Fibroblast of pulmonary artery (primary cell): Measurements from ENCODE around the gene DDX5.
"Not testable (repeated sequence)": the region's sequence is repeated elsewhere in the genome, so short reads cannot be mapped to it uniquely, and the experiment has no call there.

Experiments used
- DNase-seq: peaks from one replicate; pipeline ENCODE4 v3.0.0-alpha.2; 2010; ENCODE audit warnings: low read depth
- H3K4me3 ChIP-seq: replicated peaks from 2 replicates; pipeline ENCODE4 v1.5.1; 2011; ENCODE audit warnings: low read depth, mild to moderate bottlenecking, control low read depth, low read length, moderate library complexity
- TF ChIP-seq, protein P1 (sequence below): IDR thresholded peaks from 2 replicates; pipeline ENCODE4 v1.5.1; 2011; ENCODE audit warnings: mild to moderate bottlenecking, control low read depth, low read length, inconsistent platforms; ENCODE audit errors: missing control alignments

DDX5 gene

DNA sequence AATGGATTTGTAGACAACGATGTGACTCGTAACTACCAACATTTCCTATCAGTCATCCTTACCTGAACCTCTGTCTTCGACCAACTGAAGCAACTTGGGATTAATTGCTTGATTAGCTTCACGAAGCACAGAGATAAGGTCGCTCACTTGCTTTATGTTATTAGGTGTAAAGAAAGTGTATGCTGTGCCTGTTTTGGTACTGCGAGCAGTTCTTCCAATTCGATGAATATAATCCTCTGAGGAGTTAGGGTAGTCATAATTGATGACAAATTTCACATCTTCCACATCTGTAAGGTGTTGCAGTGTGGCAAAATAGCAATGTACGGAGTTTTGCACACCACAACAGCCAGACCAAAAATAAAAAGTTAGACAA, 5.6 kb downstream of the DDX5 start:
- H3K4me3 ChIP-seq: no peak overlapping the region
- TF ChIP-seq, protein P1, sequence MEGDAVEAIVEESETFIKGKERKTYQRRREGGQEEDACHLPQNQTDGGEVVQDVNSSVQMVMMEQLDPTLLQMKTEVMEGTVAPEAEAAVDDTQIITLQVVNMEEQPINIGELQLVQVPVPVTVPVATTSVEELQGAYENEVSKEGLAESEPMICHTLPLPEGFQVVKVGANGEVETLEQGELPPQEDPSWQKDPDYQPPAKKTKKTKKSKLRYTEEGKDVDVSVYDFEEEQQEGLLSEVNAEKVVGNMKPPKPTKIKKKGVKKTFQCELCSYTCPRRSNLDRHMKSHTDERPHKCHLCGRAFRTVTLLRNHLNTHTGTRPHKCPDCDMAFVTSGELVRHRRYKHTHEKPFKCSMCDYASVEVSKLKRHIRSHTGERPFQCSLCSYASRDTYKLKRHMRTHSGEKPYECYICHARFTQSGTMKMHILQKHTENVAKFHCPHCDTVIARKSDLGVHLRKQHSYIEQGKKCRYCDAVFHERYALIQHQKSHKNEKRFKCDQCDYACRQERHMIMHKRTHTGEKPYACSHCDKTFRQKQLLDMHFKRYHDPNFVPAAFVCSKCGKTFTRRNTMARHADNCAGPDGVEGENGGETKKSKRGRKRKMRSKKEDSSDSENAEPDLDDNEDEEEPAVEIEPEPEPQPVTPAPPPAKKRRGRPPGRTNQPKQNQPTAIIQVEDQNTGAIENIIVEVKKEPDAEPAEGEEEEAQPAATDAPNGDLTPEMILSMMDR: no peak
- DNase-seq: no peak

DNA sequence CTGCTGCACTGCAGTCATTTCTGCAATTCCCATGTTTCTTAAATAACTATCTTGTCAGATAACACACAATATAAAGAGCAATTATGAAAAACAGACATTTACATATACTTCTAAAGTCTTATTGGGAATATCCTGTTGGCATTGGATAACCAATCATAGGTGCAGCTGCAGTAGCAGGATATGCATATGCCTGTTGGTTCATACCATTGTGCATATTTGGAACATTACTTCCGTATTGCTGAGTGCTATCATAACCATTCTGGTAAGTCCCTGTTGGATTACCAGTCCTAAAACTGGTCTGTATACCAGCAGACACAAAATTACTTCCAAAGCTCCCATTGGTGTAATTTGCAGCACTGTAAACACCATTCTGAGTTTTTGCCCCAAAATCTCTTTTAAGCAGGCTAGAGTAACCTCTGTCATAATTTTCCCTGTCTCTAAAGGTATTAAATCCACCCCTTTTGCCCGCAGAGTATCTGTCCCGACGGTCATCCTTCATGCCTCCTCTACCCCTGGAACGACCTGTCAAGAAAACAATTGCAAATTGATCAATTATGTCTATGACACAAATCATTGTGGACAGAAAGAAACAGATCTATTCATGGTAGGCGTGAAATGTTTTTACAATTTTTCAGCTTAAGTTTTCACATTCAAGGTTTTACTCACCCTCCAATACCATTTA, 6.1 kb downstream of the DDX5 start:
- H3K4me3 ChIP-seq: no peak overlapping the region
- TF ChIP-seq, protein P1: no peak

DNA sequence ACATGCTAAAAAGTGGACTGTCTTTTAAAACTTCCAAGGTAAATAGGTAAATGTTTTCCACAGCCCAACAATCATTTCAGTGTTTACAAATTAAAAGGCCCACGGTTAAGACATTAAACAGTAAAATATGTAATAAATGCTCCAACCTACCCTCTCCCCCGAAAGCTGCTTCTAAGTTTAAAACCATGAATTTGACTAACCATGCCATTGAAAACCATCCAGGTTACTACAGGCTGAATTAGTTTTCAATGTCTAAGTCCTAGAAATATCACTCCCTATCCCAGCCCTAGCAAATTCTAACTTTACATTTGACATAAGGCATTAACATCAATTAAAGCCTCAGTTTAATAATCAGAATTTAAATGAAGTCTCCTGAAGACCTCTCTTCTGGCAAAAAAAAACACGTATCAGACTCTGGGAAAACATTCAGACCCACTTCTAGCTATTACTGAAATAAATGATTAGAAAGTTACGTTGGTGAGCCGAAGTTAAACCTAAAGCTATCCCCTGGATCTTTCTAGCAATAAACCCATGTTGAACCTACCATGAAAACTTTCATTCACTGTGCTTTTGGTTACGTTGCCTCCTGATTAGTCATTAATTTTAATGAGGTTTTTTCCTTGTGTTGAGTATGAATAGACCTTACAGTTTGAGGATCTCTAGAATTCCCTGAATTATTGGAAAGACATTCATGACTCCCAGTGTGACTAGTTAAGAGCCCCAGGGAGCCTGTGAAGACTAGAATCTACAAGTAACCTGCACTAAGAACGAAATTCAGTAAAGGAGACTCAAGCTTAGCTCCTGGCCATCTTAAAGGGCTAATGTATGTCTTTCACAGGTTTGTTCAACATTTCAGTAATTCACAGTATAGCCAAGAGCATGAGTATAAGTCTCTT, 7.5 kb downstream of the DDX5 start:
- no peak for DNase-seq
- H3K4me3 ChIP-seq: no peak overlapping the region
- TF ChIP-seq, protein P1: no peak

More for the DNA sequence above, 6.1 kb downstream of the DDX5 start:
- no peak for DNase-seq

DNA sequence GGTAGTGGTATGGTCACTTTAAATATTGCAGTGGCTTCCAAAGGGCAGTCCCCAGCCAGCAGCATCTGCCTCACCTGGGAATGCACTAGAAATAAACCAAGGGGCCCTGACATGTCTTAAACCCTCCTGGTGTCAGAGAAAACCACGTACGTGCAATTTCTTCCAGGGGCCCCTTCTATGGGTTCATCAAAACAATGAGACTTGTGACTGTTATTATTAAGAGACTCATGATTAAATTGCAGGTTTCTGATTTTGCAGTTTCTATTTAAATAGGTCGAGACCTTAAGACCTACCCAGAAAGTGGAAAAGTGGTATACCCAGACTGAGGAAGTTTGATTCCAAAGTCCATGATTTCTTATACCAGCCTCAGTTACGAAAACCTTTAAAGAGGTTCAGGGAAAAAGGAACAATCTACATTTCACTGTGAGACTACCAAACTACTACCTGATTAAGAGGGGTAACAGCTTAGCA, 8.5 kb downstream of the DDX5 start:
- TF ChIP-seq, protein P1: no peak
- peak overlapping the region; percentile 72 for H3K4me3 ChIP-seq
- no peak for DNase-seq

DNA sequence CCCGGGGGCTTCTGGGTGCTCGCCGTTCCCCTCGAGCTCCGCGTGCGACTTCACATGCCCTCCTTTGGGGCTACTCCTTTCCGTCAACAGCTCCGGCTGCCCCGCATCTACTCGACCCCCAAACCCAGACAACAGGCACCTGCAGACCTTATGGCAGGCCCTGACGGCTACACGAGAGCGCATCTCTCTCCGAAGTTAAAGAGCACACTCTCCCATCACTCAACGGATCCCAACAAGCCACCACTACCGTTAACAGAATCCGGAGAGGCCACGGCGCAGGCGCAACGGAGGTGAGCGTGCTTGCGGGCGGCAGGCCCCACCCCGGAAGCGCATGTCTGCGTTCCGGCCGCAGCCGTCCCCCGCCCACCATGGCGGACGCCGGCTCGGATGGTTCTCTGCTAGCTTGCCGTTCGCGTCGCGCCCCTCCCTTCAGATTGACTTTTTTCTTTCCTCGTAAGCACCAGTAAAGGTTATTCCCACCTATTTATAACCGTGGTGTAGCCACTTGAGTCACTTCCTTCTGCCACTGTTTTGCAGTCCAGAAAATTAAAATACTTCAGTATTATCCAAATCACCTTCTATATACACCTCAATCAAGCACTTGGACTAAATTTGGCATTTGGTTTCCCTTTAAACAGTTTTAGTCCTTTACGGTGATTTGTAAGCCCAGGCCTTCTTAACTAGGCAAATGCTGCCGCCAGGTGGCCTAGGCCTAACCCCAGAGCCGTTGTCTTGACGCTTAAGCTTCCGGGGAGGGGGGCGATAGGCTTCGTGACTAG, 9.1 kb downstream of the DDX5 start, which contains the start of gene POLG2:
POLG2 (minus strand) TSS at position 269 of the 779 bp plus-strand sequence; CDS start at position 183, 86 bp downstream.
- TF ChIP-seq, protein P1: peak; percentile 47
- H3K4me3 ChIP-seq: peak within 1 kb of the TSS; percentile 72
- DNase-seq: peak; percentile 94

DNA sequence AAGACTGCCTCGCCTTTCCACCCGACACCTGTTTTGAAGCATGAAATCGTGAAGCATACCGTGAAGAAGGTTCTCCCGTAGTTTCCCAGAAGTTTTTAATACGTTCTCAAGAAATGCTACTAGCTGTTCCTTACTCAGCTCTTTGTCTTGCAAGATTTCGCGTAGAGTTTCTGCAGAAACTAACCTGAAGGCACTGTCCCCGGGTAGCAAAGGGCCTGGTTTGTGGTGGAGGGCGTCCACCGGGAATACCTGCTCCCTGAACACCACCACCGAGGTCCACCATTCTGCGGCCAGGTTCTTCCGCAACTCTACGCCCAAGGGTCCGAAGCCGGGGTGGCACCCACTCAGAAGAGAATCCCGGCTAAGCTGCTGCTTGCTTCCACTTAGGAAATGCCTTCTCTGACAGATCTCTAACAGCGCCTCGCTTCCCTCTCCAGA, 9.7 kb downstream of the DDX5 start:
- TF ChIP-seq, protein P1: no peak
- peak overlapping the region; percentile 72 for H3K4me3 ChIP-seq
- no peak for DNase-seq

DNA sequence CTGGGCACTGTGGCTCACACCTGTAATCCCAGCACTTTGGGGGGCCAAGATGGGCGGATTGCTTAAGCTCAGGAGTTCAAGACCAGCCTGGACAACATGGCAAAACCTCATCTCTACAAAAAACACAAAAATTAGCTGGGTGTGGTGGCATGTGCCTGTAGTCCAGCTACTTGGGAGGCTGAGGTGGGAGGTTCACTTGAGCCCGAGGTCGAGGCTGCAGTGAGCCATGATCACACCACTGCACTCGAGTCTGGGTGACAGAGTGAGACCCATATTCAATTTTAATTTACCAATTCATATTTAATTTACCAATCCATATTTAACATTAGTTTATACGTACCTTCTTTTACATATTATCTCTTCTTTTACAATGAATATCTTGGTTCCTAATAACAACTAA, 10.8 kb downstream of the DDX5 start:
- DNase-seq, H3K4me3 ChIP-seq: not testable (repeated sequence)
